Retinal pigment epithelial cell (primary cell): ENCODE results near the gene CLCA1.
A peak's percentile ranks its signal among the peaks of the same experiment; 100 is the strongest.

Experiments
- DNase-seq: peaks from one replicate; pipeline ENCODE4 v3.0.0-alpha.2; 2010; ENCODE audit warnings: low read depth
- H3K4me3 ChIP-seq: 2 replicates; pipeline ENCODE4 v1.5.1; 2011; ENCODE audit warnings: mild to moderate bottlenecking, low read length, control low read depth, moderate library complexity
- TF ChIP-seq, protein P1 (sequence below): conservative IDR thresholded peaks from 2 replicates; pipeline ENCODE4 v1.5.1; 2011; ENCODE audit warnings: low read depth, low read length, control low read depth, inconsistent platforms

CLCA1 gene

DNA sequence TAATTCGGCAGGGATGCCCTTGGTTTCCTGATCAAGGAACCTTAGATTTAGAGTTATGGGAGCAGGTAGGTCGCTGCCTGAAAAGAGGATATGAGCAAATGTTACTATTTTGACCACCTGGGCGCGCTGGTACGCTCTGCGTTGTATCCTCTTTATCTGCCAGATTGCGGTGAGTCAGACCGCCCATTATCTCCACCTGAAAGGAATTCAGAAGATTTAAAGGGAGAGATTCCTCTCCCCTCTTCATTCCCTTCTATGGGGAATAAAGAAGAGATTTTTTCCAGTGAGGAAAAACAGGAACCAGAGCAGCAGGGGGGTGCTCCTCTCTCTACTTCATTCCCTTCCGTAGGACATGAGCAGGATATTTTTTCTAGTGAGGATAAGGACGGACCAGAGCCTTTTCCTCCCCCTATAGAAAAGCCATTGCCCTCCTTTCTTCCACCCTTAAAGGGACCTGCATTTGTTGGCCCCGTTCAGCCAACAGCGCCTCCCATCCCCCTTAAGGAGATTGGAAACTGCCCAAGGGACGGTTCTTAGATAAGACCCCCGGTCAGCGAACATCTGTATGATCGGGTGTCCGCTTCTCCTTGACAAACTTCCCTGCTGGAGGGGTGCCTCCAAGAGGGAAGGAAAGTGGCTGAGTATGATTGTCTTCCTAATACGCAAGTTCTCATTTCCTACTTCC is 34.1 kb downstream of the CLCA1 start:
- TF ChIP-seq, protein P1, sequence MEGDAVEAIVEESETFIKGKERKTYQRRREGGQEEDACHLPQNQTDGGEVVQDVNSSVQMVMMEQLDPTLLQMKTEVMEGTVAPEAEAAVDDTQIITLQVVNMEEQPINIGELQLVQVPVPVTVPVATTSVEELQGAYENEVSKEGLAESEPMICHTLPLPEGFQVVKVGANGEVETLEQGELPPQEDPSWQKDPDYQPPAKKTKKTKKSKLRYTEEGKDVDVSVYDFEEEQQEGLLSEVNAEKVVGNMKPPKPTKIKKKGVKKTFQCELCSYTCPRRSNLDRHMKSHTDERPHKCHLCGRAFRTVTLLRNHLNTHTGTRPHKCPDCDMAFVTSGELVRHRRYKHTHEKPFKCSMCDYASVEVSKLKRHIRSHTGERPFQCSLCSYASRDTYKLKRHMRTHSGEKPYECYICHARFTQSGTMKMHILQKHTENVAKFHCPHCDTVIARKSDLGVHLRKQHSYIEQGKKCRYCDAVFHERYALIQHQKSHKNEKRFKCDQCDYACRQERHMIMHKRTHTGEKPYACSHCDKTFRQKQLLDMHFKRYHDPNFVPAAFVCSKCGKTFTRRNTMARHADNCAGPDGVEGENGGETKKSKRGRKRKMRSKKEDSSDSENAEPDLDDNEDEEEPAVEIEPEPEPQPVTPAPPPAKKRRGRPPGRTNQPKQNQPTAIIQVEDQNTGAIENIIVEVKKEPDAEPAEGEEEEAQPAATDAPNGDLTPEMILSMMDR: no peak
- no peak overlapping the region for H3K4me3 ChIP-seq
- DNase-seq: no peak

DNA sequence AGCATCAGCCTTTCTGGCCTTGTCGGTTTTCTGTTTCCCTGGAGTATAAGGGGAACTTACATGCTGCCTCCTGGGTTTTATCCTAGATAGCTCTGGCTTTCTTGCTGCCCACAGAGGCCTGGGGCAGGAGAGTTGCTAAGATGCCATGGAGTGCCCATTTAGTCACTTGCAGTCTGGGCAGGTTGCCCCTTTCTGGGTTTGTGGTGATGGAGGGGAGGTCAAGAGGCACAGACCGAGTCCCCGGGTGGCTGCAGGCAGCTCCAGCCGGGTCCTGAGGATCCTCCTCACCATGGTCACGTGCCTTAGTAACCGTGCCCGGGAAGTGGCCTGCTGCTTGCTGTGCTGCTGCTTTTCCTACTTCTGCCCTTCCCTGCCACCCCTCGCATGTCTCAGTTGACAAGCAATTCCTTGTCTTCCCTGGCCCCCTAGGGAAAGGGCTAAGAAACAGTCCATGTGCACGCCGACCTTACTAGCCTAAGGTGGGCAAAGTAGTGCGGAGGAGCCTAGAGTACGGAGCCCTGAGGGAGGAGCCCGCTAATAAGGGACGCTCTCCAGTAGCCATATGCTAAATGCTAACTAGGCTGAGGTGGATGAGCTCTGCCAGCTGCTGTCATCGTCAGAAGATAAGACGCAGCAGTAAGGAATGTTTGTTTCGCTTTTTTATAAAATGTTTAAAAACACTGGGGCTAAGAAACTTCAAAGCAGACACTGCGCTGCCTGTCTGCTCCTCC is 34.8 kb downstream of the CLCA1 start:
- DNase-seq: no peak
- TF ChIP-seq, protein P1: no peak
- H3K4me3 ChIP-seq: no peak overlapping the region

DNA sequence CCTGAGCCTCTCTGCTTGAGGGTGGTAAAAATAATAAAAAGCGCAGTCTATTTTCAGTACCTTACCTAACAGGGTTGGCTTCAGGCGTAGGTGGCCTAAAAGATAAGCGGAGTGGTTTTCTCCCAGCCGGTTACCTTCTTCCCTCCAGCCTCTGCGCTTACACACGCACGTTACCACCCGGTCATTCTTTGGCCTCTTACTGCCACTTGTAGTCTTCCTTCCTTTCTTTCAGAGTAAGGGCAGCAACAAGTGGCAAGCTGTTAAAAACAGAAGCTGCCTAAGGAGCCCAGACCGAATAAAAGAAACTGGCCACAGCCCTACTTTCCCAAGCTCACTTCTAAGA is 35.4 kb downstream of the CLCA1 start:
- no peak for DNase-seq
- TF ChIP-seq, protein P1: no peak
- no peak overlapping the region for H3K4me3 ChIP-seq

DNA sequence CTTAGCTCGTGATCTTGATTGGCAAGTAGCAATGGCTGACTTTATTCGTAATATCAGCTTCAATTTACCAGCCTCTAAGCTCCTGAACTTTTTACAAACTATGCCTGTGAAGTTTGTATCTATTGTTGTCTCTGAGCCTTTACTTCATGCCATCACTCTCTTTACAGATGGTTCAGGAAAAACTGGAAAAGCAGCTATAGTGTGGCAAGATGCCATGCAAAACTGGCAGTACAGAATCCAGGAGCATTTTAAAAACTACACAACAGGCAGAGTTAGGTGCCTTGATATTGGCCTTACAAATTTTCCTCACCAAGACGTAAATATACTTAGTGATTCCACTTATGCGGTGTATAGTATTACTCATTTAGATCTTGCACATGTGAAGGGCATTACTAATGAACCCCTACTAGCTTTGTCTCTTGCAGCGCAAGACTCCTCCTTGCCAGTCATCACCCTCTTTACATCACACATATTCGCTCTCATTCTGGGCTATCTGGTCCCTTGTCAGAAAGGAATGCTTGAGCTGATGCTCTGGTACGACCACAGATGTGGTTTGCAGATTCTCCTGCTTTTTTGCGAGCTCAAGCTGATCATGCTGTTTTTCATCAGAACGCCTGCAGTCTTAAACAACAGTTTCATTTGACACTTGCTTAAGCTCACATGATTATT is 36.3 kb downstream of the CLCA1 start:
- TF ChIP-seq, protein P1: no peak
- DNase-seq: no peak
- H3K4me3 ChIP-seq: no peak overlapping the region

DNA sequence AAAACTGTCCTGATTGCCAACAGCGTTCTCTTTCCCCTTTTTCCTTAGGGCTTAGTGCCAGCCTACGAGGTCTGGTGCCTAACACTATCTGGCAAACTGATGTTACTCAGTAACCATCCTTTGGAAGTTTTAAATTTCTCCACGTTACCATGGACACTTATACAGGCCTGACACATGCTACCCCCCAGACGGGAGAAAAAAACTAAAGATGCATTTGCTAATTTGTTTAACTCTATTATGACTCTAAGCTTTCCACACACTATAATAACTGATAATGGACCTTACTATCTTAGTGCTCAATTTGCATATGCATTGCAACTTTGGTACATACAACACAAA is 36.8 kb downstream of the CLCA1 start:
- TF ChIP-seq, protein P1: no peak
- H3K4me3 ChIP-seq: no peak overlapping the region
- no peak for DNase-seq

DNA sequence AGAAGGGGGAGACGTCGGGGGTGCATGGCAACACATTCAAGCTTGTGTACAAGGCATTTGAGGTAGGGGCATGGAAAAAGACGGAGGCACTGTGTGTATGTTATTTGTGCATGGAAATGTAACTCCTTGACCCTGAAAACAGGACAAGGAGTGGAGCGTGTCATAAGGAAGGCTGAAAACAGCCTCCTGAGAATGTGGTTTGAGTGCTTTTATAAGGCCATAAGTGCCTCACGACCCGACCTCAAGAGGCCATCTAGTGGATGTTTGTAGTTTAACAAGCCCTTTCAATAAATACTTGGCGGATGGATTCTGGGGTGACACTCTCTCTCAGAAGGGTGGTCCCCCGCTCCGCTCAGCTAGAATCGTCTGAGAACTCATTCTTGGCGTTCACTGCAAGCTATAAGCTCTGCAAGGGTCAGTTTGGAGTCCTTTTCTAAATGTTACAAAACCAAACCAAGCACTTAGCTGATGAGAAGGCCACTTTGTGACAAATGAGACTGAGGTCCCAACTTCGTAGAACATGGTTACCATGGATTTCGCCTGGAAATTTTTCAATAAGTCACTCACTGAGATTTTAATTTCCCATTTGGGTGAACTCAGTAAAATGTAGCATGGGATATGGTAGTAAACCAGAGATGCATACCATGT is 39.3 kb downstream of the CLCA1 start:
- no peak for DNase-seq
- no peak overlapping the region for H3K4me3 ChIP-seq
- TF ChIP-seq, protein P1: peak; percentile 49
